ENCODE data around the gene KRTAP5-6.

The KRTAP5-6 gene, protein sequence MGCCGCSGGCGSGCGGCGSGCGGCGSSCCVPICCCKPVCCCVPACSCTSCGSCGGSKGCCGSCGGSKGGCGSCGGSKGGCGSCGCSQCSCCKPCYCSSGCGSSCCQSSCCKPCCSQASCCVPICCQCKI

GRCh38 chr11:1696608-1697570 is at the start of gene KRTAP5-6:
Gene KRTAP5-6 (plus strand): TSS chr11:1697195. CDS start chr11:1697246, 51 bp downstream.
- DNase-seq = no peak
- intact Hi-C loops (cut with DNase I) = no loop called here

GRCh38 chr11:1647901-1648652 is 48.9 kb upstream of the KRTAP5-6 start:
- DNase-seq = no peak
- intact Hi-C loops (cut with DNase I) = no loop called here

GRCh38 chr11:1648653-1649420 is 48.2 kb upstream of the KRTAP5-6 start:
- peak in 1 of 42 donors; percentile 8 for DNase-seq
- intact Hi-C loops (cut with DNase I) = no loop called here

GRCh38 chr11:1650034-1650917 is 46.7 kb upstream of the KRTAP5-6 start:
- peak in 1 of 42 donors; percentile 12 for DNase-seq
- intact Hi-C loops (cut with DNase I) = loop anchor here (5.0 kb wide), 2 partner anchors 182 to 502 kb away; partner anchors contain the start of gene SYT8

DNA sequence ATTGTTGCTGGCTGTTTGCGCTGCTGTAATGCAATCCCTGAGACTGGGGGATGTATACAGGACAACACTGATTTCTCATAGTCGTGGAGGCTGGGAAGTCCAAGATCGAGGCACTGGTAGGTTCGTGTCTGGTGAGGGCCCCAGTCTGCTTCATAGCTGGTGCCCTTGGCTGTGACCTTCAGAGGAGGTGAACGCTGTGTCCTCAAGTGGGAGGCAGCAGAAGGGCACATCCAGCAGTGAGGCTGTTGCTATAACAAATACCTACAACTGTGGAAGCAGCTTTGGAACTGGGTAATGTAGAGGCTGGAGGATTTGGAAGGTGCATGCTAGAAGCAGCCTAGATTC is 46.1 kb upstream of the KRTAP5-6 start:
- peak in 1 of 42 donors; percentile 12 for DNase-seq
- intact Hi-C loops (cut with DNase I) = loop anchor here (5.0 kb wide), 2 partner anchors 181 to 501 kb away; partner anchors contain the start of gene SYT8

GRCh38 chr11:1651411-1651980 is 45.5 kb upstream of the KRTAP5-6 start:
- intact Hi-C loops (cut with DNase I) = loop anchor here (5.0 kb wide), 2 partner anchors 181 to 501 kb away; partner anchors contain the start of gene SYT8
- DNase-seq = peak in 1 of 42 donors; percentile 7

- intact Hi-C loops (cut with DNase I) = loop anchor here (5.0 kb wide), 2 partner anchors 180 to 500 kb away; partner anchors contain the start of gene SYT8
- peak in 2 of 42 donors; percentile 16 to 42 for DNase-seq
Measured at GRCh38 chr11:1652026-1652425, 45.0 kb upstream of the KRTAP5-6 start.

DNA sequence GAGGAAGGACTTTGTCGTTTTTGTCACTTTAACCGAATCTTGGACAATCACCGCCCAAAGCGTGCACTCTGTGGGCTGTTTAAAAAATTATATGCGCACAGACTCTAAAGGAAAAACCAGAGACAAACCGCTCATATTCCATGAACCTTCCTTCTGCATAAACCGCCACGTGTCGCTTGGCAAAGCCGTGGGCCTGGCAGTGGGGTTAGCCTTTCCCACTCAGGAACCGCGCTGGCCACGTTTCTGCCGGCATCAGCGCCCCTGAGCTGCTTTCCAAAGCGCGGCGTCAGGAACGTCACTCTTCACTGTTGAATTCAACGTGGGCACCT is 44.6 kb upstream of the KRTAP5-6 start:
- DNase-seq = peak in 2 of 42 donors; percentile 39 to 41
- intact Hi-C loops (cut with DNase I) = loop anchor here (5.0 kb wide), 2 partner anchors 180 to 500 kb away; partner anchors contain the start of gene SYT8

DNA sequence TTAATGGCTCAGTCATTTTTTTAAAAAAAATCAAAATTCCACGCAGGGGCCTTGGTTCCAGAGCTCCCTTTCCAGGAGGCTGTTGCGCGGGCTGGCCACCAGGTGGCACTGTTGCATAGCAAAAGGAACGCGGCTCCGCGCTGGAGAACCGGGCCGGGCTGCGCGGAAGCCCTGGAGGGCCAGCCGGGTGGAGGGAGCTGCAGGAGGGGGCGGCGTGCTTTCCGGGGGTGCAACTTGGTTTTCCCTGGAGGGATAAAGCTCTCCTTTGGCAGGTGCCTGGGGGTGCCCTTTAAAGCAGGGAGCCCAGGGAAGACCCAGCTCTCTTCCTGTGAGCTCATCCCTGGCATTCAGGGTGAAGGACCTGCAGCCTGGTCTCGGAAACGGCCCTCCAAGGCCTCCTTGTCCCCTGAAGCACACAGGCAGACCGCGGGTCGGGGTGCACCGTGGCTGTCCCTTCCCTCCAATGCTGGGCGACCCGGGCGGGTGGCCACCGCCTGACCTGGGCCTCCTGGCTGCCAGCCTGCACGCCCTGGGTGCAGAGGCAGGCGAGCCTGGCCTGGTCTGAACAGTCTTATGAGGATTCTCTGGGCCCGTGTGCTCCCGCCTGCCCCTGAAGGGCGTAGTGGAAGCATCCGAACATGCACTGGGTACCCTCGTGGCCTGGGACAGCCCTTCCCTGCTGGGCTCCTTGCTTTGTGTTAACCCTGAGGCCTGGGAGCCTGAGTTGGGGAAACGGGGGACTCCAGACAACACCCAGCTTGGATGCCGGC is 44.0 kb upstream of the KRTAP5-6 start:
- intact Hi-C loops (cut with DNase I) = loop anchor here (5.0 kb wide), 2 partner anchors 179 to 499 kb away; partner anchors contain the start of gene SYT8
- DNase-seq = peak; percentile 71 to 94 (median 87)

DNA sequence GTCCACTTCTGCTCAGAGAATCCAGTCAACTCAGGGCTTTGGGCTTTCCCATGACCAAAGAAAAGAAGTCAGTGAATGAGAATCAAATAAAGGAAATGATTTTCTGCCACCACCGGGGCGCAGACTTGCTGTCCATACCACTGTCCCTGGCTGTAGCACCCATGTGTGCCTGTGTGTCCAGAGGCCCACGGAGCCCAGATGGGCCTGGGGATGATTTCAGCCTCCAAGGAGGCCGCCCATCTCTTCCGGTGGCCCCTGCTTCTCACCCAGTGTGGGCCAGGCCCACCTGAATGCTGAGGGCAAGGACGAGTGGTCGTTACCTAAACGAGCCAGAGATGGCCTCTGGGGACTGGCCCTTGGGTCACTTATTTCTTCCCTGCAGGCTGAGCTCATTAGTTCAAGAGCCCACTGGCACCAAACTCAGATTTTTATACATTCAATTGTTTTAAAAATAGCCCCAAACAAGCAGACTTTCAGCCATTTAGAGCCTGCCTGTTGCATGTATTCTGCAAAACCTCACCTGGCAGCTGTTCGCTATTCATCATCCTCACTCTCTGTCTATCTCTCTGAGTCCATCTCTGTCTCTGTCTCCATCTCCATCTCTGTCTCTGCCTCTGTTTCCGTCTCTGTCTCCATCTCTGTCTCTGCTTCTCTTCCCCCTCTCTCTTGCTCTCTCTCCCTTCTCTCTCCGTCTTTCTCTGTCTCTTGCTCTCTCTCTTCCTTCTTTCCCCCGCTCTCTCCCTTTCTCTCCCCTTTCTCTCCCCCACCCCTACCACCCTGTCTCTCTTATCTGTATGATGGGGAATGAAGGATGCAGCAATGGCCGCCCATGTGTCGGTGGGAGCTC is 43.2 kb upstream of the KRTAP5-6 start:
- intact Hi-C loops (cut with DNase I) = loop anchor here (5.0 kb wide), 2 partner anchors 179 to 499 kb away; partner anchors contain the start of gene SYT8
- peak in 1 of 42 donors; percentile 11 for DNase-seq

DNA sequence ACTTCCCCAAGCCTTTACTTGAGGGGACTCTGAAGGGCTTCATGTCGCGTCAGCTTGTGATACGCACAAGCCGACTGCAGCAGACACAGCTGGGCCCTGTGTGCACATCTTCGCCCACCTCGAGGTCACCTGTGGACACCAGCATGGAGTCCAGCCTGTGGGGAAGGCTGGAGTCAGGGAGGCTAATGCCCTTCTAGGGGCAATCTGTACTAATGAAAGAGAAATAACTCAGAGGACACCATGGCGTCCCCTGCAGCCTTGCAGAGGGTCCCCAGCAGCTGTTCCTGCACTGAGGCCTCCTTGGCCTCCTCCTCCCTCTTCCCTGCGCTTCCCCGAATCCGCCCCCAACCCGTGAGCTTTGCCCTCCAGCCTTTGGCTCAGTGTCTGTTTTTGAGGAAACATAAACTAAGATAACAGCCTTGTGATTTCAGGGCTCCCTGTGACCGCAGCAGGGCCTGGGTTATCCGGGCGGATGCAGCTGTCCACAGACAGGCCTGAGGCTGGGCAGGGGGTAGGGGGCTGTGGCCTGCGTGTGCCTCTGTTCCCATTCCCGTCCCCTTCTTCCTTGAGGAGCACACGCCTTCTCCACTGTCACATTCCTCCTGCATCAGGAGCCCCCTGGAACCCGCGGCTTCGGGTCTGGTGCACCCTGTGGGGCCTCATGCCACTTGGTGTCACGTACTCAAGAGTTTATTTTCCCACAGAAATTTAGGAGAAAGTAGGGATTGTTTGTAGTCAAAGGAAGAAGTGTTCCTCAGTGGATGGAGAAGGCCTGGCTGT is 42.4 kb upstream of the KRTAP5-6 start:
- intact Hi-C loops (cut with DNase I) = loop anchor here (5.0 kb wide), 2 partner anchors 178 to 498 kb away; partner anchors contain the start of gene SYT8
- DNase-seq = peak in 3 of 42 donors; percentile 6 to 31 (median 12)

- intact Hi-C loops (cut with DNase I) = no loop called here
- DNase-seq = peak in 7 of 42 donors; percentile 4 to 29 (median 11)
Measured at GRCh38 chr11:1655168-1656060, 41.6 kb upstream of the KRTAP5-6 start.

DNA sequence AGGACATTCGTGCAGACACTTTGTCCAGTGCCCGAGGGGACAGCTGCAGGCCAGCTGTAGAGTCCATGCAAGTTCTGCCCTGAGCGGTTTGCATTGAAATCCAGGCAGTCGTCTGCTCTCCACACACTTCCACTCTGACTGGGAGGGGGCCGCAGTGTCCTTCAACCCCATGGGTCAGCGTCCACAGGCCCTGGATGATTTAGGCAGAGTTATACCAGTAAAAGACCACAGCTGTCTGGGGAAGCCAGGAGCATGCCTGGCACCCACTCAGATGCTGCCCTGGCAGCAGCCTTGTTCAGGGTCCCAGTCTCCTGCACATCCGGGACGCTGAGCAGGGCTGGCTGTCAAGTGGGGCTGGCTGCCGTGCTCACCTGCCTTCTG is 40.9 kb upstream of the KRTAP5-6 start:
- DNase-seq = peak in 4 of 42 donors; percentile 2 to 23 (median 10)
- intact Hi-C loops (cut with DNase I) = no loop called here

GRCh38 chr11:1656670-1657069 is 40.3 kb upstream of the KRTAP5-6 start:
- DNase-seq = peak in 5 of 42 donors; percentile 4 to 22 (median 6)
- intact Hi-C loops (cut with DNase I) = no loop called here

Measured in head of caudate nucleus (tissue), 42 donors.